Astrocyte (in vitro differentiated cells and primary cell): ENCODE data around the gene P3H2.

Source experiments
- CTCF ChIP-seq: IDR thresholded peaks from 2 replicates; pipeline ENCODE4 v1.5.1; 2011; ENCODE audit warnings: low read depth, mild to moderate bottlenecking, inconsistent platforms, low read length, moderate library complexity; ENCODE audit not compliant: insufficient read depth
- EZH2 ChIP-seq: IDR thresholded peaks from 2 replicates; pipeline ENCODE4 v1.6.1; 2012; ENCODE audit warnings: mild to moderate bottlenecking, low read length, inconsistent platforms; ENCODE audit not compliant: insufficient read depth

GRCh38 chr3:189999718-190000117 is 121.0 kb downstream of the P3H2 start:
- TF ChIP-seq CTCF (no peak), EZH2 (no peak)
